Measurements from ENCODE around the gene GPC3.
"Not testable (repeated sequence)": the region's sequence is repeated elsewhere in the genome, so short reads cannot be mapped to it uniquely, and the experiment has no call there.

Gene GPC3

DNA sequence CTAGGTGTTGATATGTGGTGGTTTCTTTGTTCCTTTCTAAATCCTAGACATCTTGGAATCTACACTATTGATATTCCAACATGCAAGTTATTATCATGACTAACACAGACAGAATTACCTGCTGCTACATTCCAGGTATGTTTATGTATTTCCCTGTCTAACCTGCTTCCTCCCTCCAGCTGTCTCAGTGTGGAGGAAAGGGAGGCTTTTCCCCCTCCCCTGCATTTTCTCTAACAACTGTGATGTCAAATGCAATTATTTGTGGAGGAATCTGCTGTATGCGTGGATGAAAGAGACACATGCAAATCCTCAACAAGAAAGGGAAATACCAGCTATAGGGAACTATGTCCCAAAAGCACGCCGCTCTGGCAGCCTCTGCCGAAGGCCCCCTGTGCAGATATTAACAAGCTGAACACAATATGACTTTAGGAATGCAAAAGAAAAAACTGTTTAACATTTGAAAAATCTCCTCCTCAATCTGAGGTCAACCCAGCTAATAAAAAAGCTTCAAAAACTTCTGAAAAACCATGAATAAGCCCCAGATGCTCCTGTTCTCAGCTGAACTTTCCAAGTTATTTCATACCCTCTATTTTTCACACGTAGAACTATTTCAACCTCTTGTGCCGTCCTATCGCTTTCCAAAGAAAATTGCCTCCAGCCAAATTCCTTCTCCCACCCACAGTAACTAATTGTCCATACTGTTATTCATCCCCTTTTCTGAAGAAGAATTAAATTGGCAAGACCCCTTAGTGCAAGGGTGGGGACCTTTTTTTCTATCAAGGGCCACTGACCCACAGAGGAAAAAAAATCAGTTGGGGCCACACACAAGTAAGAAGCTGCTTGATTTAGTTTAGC is 345.0 kb downstream of the GPC3 start:
- no peak for DNase-seq

DNA sequence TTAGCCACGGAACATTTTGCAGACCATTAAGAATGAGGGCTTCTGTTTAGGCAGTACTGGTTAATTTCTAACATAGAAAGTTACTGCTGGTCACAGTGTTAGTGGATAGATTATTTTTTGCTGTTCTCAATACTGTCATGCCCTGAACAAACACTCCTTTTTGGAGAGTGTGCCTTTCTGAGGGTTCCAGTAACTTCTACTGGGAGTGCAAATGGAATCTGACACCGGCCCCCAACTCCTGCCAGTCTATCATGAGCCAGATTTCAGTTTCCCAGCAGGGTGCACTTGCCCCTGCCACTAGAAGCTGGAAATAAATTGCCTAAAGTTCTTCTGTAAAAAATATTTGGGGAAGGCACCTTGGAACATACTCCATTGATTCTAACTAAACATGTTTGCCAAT is 345.7 kb downstream of the GPC3 start:
- DNase-seq, result no peak

DNA sequence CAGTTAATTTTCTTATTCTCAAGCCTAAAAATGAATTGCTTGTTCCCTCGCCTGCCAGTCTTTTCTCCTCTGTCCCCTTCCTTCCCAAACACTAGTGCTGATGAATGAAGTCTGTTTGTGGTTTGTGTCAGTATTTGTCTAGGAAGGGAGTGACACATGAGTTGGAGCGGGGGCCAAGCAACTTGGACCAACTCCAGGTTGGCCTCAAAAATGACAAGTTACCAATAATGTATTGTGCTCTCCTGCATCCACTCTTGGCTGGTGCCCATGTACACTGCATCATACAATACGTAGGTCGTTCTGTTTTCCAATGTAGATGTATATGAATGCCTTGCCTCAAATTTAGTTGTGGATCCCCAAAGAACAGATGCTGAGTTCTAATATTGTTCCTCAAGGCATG is 347.1 kb downstream of the GPC3 start:
- no peak for DNase-seq

DNA sequence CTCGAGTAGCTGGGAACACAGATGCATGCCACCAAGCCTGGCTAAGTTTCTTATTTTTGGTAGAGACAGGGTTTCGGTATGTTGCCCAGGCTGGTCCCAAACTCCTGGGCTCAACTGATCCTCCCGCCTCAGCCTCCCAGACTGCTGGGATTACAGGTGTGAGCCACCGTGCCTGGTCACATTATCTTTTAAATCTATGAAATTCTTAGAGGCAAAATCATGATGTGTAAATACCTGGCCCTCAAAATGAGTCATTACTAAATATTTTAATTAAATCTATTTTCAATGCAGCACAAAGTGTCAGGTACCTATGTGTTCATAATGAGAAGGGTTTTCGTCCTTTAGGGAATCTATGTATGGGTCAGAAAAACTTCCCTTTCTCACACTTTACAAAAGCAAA is 347.6 kb downstream of the GPC3 start:
- DNase-seq, result no peak

DNA sequence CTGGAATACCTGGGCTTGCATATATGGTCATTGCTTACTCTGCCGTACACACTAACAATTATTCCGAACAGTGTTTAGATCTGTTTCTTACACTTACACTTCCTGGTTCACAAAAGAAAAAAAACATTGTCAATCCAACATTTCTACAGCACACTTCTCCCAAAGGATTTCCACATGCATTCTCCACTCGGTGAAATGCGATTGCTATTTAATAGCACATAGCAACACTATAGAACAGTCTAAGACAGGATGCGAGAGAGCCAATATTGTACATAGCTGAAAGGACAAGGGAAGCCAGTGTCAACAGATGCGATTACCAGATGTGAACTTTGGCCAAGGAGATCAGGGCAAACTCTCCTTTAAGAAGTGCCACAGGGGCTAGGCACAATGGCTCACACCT is 349.4 kb downstream of the GPC3 start:
- no peak for DNase-seq

DNA sequence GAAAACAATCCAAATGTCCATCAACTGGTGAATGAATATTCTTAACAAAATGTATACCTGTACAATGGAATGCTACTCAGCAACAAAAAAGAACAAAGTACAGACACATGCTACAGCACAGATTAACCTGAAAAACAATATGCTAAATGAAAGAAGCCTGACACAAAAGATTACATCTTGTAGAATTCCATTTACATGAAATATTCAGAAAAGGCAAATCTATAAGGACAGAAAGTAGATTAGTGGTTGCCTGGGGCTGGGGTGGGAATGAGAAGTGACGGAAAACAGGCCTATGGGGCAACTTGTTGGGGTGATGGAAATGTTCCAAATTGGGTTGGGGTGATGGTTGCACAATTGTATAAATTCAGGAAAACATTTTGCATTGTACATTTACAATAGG is 351.0 kb downstream of the GPC3 start:
- no peak for DNase-seq

DNA sequence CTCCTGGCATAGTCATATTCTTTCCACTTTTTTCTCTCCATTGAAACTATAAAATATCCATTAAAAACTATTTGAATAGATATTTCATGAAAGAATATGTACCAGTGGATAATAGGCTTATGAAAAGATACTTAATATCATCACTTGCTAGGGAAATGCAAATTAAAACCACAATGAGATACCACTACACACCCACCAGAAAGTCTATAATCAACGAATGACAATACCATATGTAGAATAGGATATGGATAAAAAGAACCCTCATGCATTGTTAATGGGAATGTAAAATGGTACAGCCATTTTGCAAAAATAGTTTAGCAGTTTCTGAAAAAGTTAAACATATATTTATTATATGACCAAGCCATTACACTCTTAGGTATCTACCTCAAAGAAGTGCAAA is 351.4 kb downstream of the GPC3 start:
- DNase-seq, result no peak

DNA sequence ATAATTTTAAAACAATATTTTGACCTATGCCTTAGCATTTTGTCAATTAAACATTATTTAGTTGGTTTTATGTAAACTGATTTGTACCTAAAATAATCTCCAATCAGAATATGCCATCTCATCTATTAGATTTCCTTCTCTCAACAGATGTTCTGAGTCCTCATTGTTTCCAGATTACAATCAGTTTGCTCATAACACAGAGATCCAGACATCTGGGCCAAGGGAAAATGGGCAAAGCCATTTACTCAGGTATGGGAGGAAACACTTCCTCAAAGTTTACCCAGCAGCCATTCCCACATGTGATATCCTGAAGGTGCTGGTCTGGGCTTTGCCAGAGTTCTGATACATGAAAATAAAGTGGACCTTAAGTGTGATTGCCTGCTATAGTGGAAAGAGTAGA is 352.2 kb downstream of the GPC3 start:
- no peak for DNase-seq

DNA sequence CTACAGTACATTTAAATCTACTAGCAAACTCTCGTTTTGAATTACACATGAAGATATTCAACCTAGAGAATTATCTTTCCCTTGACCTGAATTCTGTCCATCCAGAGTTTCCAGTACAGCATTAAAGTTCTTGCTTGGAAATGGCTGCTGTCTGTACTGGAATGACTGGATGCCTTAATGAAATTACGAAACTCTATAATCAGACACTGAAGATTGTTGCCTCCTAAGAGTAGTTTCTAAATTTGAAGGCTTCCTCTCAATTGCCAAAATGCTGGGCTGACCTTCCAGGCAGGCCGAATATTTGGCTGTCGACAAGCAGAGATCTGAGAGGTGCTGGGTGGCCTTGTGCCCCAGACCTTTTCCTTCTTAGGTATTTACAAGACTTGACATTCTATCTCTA is 355.0 kb downstream of the GPC3 start:
- DNase-seq, result no peak

DNA sequence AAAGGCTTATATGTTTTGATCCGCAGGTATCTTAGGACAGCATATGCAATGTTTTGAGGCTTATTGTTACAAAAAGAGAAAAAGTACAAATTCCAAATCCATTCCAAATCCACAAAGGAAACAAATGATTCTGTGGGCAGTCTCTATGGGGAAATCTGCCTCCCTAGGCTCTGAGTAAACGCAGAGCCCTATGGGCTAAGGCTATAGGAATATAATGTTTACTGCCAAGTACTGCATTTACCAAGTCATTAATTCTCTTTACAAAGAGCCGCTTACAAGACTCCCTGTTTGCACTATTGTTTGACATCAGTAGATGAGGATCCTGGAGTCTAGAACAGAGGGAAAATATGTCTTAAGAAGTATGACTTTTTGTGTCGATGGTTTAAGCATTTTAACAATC is 357.7 kb downstream of the GPC3 start:
- DNase-seq, result no peak

DNA sequence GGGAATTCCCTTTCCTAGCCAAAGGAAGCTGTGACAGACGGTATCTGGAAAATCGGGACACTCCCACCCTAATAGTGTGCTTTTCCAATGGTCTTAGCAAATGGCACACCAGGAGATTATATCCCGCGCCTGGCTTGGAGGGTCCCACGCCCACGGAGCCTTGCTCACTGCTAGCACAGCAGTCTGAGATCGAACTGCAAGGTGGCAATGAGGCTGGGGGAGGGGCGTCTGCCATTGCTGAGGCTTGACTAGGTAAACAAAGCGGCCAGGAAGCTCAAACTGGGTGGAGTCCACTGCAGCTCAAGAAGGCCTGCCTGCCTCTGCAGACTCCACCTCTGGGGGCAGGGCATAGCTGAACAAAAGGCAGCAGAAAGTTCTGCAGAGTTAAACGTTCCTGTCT is 364.0 kb downstream of the GPC3 start:
- not testable (repeated sequence) for DNase-seq

DNA sequence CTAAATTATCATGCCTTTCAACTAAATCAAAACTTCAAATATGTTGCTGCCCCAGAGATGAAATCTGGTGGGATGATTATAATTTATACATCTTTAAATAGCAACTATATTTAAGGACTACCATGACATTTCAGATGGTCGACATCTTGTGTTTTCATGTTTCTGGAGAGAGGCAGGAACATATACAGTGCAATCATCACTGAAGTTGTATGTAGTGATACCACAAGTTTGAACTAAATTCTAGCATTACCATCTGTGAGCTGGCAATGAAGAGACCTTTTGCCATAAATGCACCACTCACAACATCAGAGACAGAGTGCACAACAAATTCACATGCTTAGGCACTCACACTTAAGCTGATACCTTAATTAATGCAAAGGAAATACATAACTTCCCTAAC is 373.7 kb downstream of the GPC3 start:
- DNase-seq, result no peak

DNA sequence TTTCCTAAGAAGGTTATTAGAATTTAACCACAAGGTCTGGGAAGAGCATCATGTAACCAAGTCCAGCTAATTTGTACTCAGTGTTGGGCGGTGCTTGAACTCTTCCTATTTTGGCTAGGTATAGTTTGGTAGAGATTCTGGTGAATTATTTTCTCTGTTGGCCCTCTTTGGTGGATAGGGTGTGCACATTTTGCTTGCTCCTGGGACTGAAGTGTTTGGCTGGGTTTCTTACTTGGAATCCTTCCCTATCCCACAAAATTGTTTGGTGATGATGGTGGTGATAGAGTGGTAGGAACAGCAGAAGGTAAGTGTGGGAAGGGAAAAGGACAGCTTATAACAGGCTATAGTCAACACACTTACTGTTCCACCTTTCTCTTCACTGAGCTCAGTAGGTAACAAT is 375.3 kb downstream of the GPC3 start:
- DNase-seq, result no peak

DNA sequence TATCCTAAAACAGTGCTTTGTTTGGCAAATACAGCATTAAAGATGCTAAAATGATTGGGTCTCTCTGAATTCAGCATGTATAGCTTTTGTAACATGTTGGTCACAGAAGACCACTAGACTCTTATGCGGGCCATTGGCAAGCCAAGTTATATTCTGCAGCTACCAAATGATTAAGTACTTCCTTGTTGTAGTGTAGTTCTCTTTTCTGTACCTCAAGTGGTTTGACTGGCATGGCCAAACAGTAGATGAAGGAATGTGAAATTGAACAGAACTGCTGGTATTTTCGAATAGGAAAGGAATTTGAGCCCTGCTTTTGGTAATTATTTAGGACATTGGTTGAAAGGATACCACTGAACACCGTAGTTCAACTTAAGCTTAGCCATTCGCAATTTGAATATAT is 376.2 kb downstream of the GPC3 start:
- no peak for DNase-seq

DNA sequence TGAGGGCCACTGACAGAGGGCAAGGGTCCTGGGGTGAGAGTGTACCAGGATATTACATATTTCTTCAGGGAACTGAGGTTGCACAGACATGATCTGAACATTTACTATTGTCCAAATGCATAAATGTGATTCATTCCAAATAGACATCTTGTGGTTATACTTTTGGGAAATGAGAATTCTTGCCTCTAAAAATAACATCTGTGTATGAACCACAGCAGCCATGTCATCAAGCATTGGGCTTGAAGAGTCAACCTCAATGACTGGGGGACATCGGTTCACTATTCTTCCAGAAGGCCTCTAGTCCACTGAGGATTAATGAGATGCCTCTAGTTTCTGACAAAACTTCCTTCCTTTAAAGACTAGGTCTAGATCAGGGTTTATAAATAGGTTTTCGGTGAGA is 377.0 kb downstream of the GPC3 start:
- DNase-seq, result no peak

DNA sequence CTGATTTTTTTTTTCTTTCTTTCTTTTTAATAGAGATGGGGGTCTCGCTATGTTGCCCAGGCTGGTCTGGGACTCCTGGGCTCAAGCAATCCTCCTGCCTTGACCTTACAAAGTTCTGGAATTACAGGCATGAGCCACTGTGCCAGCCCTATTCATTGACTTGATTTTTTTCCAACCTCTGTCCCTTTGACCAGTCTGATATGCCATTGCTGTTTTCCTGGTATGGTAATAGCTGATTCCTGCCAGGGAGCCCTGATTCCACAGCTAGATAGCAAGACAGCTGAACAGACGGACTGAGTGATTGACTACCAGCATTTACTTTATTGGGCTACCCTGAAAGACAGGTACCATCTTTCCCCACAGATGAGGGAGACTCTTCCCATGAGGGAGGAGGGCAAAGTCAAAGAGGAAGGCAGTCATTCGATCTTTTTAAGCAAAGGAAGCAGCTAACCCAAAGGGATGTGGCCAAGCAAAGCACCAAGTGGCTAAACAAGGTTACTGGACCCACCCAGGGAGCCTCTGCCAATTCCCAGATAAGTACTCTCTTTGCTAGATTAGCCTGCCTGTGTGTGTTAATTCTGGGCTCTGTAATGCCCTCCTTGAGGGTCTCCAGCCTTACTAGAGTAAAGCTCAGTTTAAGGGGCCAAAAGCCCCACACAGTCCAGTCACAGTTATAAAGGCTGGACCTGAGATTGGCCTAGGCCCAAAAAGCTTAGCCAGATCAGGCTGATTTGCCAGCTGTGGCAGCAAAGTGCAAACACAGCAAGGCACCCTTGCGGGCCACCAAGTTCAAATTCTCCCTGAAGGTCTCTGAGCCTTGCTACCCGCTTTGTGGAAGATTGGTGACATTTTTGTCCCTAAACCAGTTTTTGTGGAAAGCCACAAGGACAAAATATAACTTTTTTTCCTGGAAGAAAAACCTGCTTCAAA is 377.7 kb downstream of the GPC3 start:
- no peak for DNase-seq

DNA sequence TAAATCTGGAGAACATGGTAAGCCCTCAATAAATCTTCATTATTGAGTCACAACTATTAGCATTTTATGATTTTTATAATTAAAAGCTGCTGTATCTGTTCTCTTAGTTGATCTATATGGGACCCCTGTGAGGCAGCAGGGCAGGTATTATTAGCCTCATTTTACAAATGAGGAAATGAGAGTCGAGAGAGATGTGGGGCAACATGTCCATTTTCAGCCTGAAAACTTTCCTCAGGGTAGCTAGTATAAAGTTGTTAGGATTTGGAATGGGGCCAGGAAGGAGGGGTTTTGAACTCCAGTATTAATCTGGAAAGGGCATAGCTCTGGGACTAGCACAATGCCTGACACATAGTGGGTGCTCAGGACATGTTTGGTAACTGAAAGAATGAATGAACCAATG is 378.4 kb downstream of the GPC3 start:
- DNase-seq, result no peak

DNA sequence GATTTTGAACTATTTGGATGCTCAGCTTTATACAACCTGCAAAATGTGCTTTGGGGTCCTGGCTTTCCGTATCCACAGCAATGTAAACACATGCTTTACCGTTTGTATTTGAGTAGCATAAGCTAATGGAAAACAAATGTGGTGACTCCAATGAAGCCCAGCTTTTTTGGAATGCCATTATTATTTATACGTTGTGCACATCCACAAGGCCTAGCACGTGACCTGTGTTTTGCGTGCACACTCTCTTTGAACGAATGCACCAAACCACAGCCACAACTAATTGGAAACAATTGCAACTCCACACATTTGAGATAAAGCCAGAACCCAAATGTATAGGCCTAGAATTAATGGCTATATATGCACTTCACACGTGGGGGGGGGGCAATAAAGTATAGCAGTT is 380.6 kb downstream of the GPC3 start:
- DNase-seq, result no peak

DNA sequence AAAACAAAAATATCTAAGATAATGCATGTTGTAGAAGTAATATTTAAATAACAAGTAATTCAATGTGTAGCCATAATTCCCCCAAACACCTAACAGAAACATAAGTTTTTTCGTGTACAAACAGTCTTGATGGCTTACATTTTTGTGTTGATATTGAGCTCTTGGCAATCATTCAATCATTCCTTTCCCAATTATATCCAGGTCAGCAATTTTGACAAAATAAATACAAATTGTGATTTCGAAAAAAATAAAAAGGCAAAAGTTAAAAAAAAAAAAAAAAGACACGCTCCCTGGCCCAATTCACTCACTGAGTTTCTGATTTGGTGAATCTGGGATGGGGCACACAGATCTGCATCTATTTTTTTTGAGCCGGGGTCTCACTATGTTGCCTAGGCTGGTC is 382.5 kb downstream of the GPC3 start:
- no peak for DNase-seq

DNA sequence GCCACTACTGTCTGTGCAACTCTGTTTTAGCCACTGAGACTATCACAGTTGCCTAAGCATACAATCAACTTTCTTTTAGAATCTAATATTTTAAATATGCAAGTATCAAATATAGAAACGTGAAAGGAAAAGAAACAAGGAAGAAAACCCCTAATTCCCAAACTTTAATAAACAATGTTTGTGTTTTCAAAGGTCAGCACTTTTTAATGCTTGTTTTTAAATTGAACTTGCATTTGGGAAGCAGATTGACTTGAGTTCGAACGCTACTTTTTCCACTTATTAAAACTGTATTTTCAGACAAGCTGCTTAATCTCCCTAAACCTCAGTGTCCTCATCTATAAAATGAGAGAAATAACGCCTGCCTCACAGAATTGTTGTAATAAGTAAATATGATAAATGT is 384.3 kb downstream of the GPC3 start:
- no peak for DNase-seq

DNA sequence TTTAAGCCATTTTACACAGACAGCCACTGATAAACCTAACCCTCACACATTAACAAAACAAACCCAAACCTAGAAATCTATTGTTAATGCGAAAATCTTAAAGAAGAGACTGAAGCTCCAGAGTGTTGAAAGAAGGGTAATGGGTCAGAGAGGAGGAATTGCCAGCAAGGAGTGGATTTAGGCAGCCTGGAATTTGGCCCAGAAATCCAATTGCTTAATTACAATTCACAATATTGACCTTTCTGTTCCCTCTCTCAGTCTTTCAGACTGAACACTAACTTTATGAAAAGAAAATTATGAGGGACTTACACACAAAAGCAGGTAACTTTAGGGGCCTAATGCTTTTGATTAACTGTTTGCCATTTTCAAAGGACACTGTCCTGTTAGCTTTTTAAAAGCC is 384.9 kb downstream of the GPC3 start:
- DNase-seq, result no peak

DNA sequence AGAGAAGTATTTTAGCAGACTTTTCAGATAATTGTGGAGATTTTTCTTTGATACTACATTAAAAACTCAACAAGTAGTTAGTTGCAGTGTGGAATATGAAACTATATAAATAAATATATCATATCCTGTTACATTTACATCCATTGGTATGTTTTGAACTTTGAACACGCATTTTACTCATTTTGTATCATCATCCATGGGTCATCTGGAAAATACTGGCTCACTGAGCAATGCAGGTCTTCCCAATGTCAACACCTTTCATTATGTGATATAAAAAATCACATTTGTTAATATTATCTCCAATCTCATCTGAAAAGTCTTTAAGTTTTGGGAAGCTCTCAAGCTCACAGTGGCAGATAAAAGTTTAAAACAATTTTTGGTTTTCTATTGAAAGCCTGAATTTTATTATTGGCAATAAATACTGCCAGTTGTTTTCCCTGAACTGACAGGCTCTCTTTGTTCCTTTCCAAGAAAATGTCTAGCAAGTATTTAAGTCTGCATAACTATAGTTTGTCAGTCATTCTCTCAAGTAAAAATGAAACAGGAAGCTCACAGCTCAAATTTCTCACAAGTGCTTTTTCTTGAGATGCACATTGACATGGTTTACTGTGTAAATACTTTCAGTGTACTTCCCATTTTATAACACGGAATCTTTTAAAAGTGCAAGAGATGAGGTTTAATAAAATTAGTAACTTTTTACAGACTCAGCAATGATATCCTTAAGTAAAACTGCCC is 386.6 kb downstream of the GPC3 start:
- DNase-seq, result no peak

DNA sequence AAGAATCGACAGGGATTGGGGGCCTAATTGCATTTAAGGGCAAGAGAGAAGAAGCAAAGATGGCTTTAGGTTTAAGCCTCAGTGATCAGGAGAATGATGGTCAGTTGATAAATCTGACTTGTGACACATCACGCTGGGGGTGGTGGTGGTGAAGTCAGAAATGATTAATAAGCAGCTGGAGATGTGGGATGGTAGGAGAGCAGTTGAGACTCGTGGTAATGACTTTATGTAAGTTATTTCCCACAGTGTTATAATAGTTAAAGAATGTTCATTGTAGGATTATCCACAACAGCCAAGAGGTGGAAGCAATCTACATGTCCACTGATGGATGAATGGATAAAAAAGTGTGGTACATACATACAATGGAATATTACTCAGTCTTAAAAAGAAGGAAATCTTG is 391.2 kb downstream of the GPC3 start:
- DNase-seq, result no peak

DNA sequence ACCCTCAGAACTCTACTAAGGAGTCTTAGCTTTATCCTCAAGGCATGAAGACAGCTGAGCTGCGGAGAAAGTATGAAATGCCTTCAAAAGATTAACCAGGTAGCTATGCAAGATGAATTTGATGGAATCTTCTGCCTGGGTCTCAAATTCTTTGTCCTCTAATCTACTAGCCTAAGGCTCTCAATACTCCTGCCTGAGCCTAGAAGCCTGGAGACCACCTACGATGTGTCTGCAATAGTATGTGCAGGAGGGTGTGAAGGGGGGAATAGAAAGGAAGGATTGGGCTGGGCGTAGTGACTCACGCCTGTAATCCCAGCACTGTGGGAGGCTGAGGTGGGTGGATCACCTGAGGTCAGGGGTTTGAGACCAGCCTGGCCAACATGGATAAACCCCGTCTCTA is 391.9 kb downstream of the GPC3 start:
- no peak for DNase-seq

Measured in CD4-positive, alpha-beta T cell treated with Interleukin-15 for 1 hour (primary cell).